Hindlimb muscle (tissue), 1 donor: ENCODE measurements around the gene CREB5. TPM values are rescaled to one million over a fixed set of nuclear protein-coding genes. Genes with fewer than 3 reads are reported as not detected.

Experiments used
- DNase-seq: peaks from one replicate; pipeline ENCODE4 v3.0.0-alpha.2; 2013
- polyA plus RNA-seq: library from polyadenylated mRNA; unstranded; fragments of 120-200 nt; gene quantifications from one replicate; pipeline ENCODE4 v1.2.1, GENCODE V29; 2013; ENCODE audit not compliant: insufficient read length

The CREB5 gene
- polyA plus RNA-seq, 1 donor: 24.4 TPM

- no peak for DNase-seq
Observed at GRCh38 chr7:28871077-28871476, 458.8 kb downstream of the CREB5 start.

GRCh38 chr7:28871631-28872030 is 459.3 kb downstream of the CREB5 start:
- DNase-seq: no peak

- no peak for DNase-seq
Observed at GRCh38 chr7:28872226-28872625, 459.9 kb downstream of the CREB5 start.

GRCh38 chr7:28873365-28873764 is 461.0 kb downstream of the CREB5 start:
- DNase-seq: no peak

GRCh38 chr7:28874001-28874400 is 461.7 kb downstream of the CREB5 start:
- DNase-seq: no peak

Other genes with a start within 250 kb of the CREB5 start
- 24.9 TPM for gene JAZF1, start 231.7 kb upstream of the CREB5 start, polyA plus RNA-seq